Mesothelial cell of epicardium (in vitro differentiated cells): ENCODE data around the gene IFFO2. TPM values are rescaled to one million over a fixed set of nuclear protein-coding genes. Genes with fewer than 3 reads are reported as not detected.
"Not testable (repeated sequence)": the region's sequence is repeated elsewhere in the genome, so short reads cannot be mapped to it uniquely, and the experiment has no call there.

ENCODE experiments used
- DNase-seq, 2 experiments: peaks; one replicate each; pipeline ENCODE4 v3.0.0; 2021; ENCODE audit warnings: low spot score in 2 of 2; ENCODE audit not compliant: unreplicated experiment in 2 of 2
- H3K27ac Mint-ChIP-seq: 2 replicates; pipeline ENCODE4 v1.8.0; 2021; ENCODE audit warnings: mixed read lengths
- H3K27me3 Mint-ChIP-seq: 2 replicates; pipeline ENCODE4 v1.8.0; 2021; ENCODE audit warnings: low read depth, mixed read lengths
- H3K36me3 Mint-ChIP-seq: 2 replicates; pipeline ENCODE4 v1.8.0; 2021; ENCODE audit warnings: mixed read lengths
- H3K4me1 Mint-ChIP-seq: 2 replicates; pipeline ENCODE4 v1.8.0; 2021; ENCODE audit warnings: mixed read lengths
- H3K4me3 Mint-ChIP-seq: 2 replicates; pipeline ENCODE4 v1.8.0; 2021; ENCODE audit warnings: mild to moderate bottlenecking, moderate library complexity, mixed read lengths
- H3K9me3 Mint-ChIP-seq: 2 replicates; pipeline ENCODE4 v1.8.0; 2021; ENCODE audit warnings: mixed read lengths
- CTCF ChIP-seq: fragments of 200-600 bp; sonication (generic); IDR thresholded peaks from one replicate; pipeline ENCODE4 v1.5.0; 2021; ENCODE audit warnings: antibody characterized with exemption; ENCODE audit not compliant: unreplicated experiment
- total RNA-seq: library from RNA; stranded (reverse); gene quantifications from 3 replicates; pipeline ENCODE4 v1.2.1, GENCODE V29; 2021

The IFFO2 gene
- total RNA-seq, 1 donor from 2014 or later: 9.1 TPM

- peaks cover 11% of the 10 kb centered on the region for H3K27me3 Mint-ChIP-seq
Observed at GRCh38 chr1:18871401-18872070, 84.9 kb downstream of the IFFO2 start.

GRCh38 chr1:18870957-18871356 is 85.5 kb downstream of the IFFO2 start:
- H3K4me3 Mint-ChIP-seq: no peak overlapping the region
- TF ChIP-seq CTCF: no peak

More at GRCh38 chr1:18871401-18872070, 84.9 kb downstream of the IFFO2 start:
- H3K36me3 Mint-ChIP-seq: no peaks in the 10 kb centered on the region
- no peaks in the 10 kb centered on the region for H3K4me1 Mint-ChIP-seq
- no peak for TF ChIP-seq CTCF
- no peak overlapping the region for H3K4me3 Mint-ChIP-seq
- H3K9me3 Mint-ChIP-seq: no peaks in the 10 kb centered on the region
- no peak overlapping the region for H3K27ac Mint-ChIP-seq
- DNase-seq: no peak

GRCh38 chr1:18870595-18870865 is 85.9 kb downstream of the IFFO2 start:
- H3K4me1 Mint-ChIP-seq, H3K27ac Mint-ChIP-seq, H3K9me3 Mint-ChIP-seq, H3K36me3 Mint-ChIP-seq, DNase-seq, H3K4me3 Mint-ChIP-seq: not testable (repeated sequence)
- peaks cover 20% of the 10 kb centered on the region for H3K27me3 Mint-ChIP-seq

More at GRCh38 chr1:18870957-18871356, 85.5 kb downstream of the IFFO2 start:
- no peaks in the 10 kb centered on the region for H3K36me3 Mint-ChIP-seq
- H3K27me3 Mint-ChIP-seq: peaks cover 15% of the 10 kb centered on the region
- H3K27ac Mint-ChIP-seq: no peak overlapping the region
- no peaks in the 10 kb centered on the region for H3K9me3 Mint-ChIP-seq
- DNase-seq: no peak
- no peaks in the 10 kb centered on the region for H3K4me1 Mint-ChIP-seq

GRCh38 chr1:18869847-18870594 is 86.5 kb downstream of the IFFO2 start:
- DNase-seq: no peak
- Mint-ChIP-seq H3K4me3 (no peak overlapping the region), H3K27ac (no peak overlapping the region), H3K4me1 (no peaks in the 10 kb centered on the region), H3K9me3 (no peaks in the 10 kb centered on the region), H3K36me3 (no peaks in the 10 kb centered on the region), H3K27me3 (peaks cover 20% of the 10 kb centered on the region)
- TF ChIP-seq CTCF: no peak

GRCh38 chr1:18868801-18869424 is 87.6 kb downstream of the IFFO2 start:
- no peak overlapping the region for H3K4me3 Mint-ChIP-seq
- H3K4me1 Mint-ChIP-seq: no peaks in the 10 kb centered on the region
- peaks cover 26% of the 10 kb centered on the region for H3K27me3 Mint-ChIP-seq
- no peaks in the 10 kb centered on the region for H3K36me3 Mint-ChIP-seq
- DNase-seq: no peak
- no peaks in the 10 kb centered on the region for H3K9me3 Mint-ChIP-seq
- no peak overlapping the region for H3K27ac Mint-ChIP-seq
- TF ChIP-seq CTCF: no peak

GRCh38 chr1:18868354-18868753 is 88.1 kb downstream of the IFFO2 start:
- DNase-seq: no peak
- no peak overlapping the region for H3K27ac Mint-ChIP-seq
- H3K4me1 Mint-ChIP-seq: no peaks in the 10 kb centered on the region
- no peaks in the 10 kb centered on the region for H3K36me3 Mint-ChIP-seq
- no peaks in the 10 kb centered on the region for H3K9me3 Mint-ChIP-seq
- H3K27me3 Mint-ChIP-seq: peaks cover 27% of the 10 kb centered on the region
- H3K4me3 Mint-ChIP-seq: no peak overlapping the region
- no peak for TF ChIP-seq CTCF
